Tibial nerve (tissue), 4 donors: ENCODE data around the gene NOVA2. TPM values are rescaled to one million over a fixed set of nuclear protein-coding genes. Genes with fewer than 3 reads are reported as not detected.
A peak's percentile ranks its signal among the peaks of the same experiment; 100 is the strongest.

Experiments used
- DNase-seq, 2 donors: peaks; one replicate each; pipeline ENCODE4 v3.0.0-alpha.2; 2019; ENCODE audit warnings: low spot score in 2 of 2
- H3K27ac ChIP-seq, 4 donors: fragments of 200-600 bp; sonication (generic) in 3 of 4; one replicate each; pipeline ENCODE4 v1.5.1; 2017 to 2019; ENCODE audit warnings: mild to moderate bottlenecking in 1 of 4
- H3K27me3 ChIP-seq, 2 donors: fragments of 200-600 bp; sonication (generic) in 1 of 2; one replicate each; pipeline versions ENCODE4 v1.5.1 to v1.6.0; 2017 to 2019
- H3K36me3 ChIP-seq, 3 donors: fragments of 200-600 bp; sonication (generic); one replicate each; pipeline ENCODE4 v1.5.1; 2018 to 2019
- H3K4me1 ChIP-seq, 4 donors: fragments of 200-600 bp; sonication (generic) in 3 of 4; one replicate each; pipeline ENCODE4 v1.5.1; 2017 to 2019
- H3K4me3 ChIP-seq, 4 donors: fragments of 200-600 bp; sonication (generic) in 3 of 4; one replicate each; pipeline ENCODE4 v1.5.1; 2017 to 2019; ENCODE audit warnings: mild to moderate bottlenecking in 1 of 4, moderate library complexity in 1 of 4
- H3K9me3 ChIP-seq, 4 donors: fragments of 200-600 bp; sonication (generic) in 3 of 4; one replicate each; pipeline ENCODE4 v1.5.1; 2017 to 2019
- CTCF ChIP-seq, 5 experiments: fragments of 200-600 bp in 3 of 5; fragments of 450-650 bp in 2 of 5; sonication (generic) in 3 of 5; IDR thresholded peaks; one replicate each; pipeline ENCODE4 v1.5.1; 2016 to 2019; ENCODE audit warnings: antibody characterized with exemption in 5 of 5, mild to moderate bottlenecking in 3 of 5, moderate library complexity in 2 of 5
- EP300 ChIP-seq, 2 donors: sonication (generic); formaldehyde crosslinking; IDR thresholded peaks; one replicate each; pipeline ENCODE4 v1.6.1; 2017; ENCODE audit warnings: antibody characterized with exemption in 2 of 2, mild to moderate bottlenecking in 1 of 2
- POLR2A ChIP-seq, 2 donors: fragments of 450-650 bp; IDR thresholded peaks; one replicate each; pipeline ENCODE4 v1.6.1; 2017; ENCODE audit warnings: antibody characterized with exemption in 2 of 2, mild to moderate bottlenecking in 2 of 2, moderate library complexity in 2 of 2
- WGBS, 2 donors: methylation state at CpG; one replicate each; pipeline ENCODE4 v1.1.5; 2018; 5-methylcytosine and 5-hydroxymethylcytosine counted together
- total RNA-seq, 4 donors: library from RNA; depleted of rRNA; stranded (reverse); fragments of >200 nt; gene quantifications; one replicate each; pipeline ENCODE4 v1.1.0, GENCODE V29; 2016

The NOVA2 gene
- total RNA-seq, 4 donors from 2014 or later: 1.5 to 6.9 (median 1.7) TPM

GRCh38 chr19:46017095-46017429, 43.4 kb upstream of the NOVA2 start:
- Histone ChIP-seq H3K4me3 (peak overlapping the region in 2 of 4 donors; percentile 46 to 66), H3K4me1 (peaks cover 0 to 28% (median 21%) of the 10 kb centered on the region in 4 donors), H3K9me3 (no peaks in the 10 kb centered on the region), H3K36me3 (peaks cover 0 to 25% (median 0%) of the 10 kb centered on the region in 3 donors), H3K27ac (no peak overlapping the region), H3K27me3 (peaks cover 0 to 43% of the 10 kb centered on the region in 2 donors)
- WGBS, 2 donors: 49 to 52% methylated on average over 7 of the region's 7 CpGs
- DNase-seq: no peak
- TF ChIP-seq POLR2A (IDR thresholded peaks at IDR 0.05): no peak
- TF ChIP-seq EP300 (IDR thresholded peaks at IDR 0.05): no peak
- peak in 2 of 5 experiments; percentile 10 to 29 for TF ChIP-seq CTCF (IDR thresholded peaks at IDR 0.05)

- peaks cover 0 to 44% of the 10 kb centered on the region in 2 donors for H3K27me3 ChIP-seq
- 0 to 1% methylated on average over 36 to 45 of the region's 48 CpGs for WGBS, 2 donors
- peaks cover 0 to 28% (median 21%) of the 10 kb centered on the region in 4 donors for H3K4me1 ChIP-seq
- peaks cover 0 to 25% (median 0%) of the 10 kb centered on the region in 3 donors for H3K36me3 ChIP-seq
- no peak for TF ChIP-seq POLR2A (IDR thresholded peaks at IDR 0.05)
- TF ChIP-seq CTCF (IDR thresholded peaks at IDR 0.05): peak; percentile 60 to 96 (median 85)
- peak overlapping the region in 2 of 4 donors; percentile 46 to 74 for H3K27ac ChIP-seq
- no peaks in the 10 kb centered on the region for H3K9me3 ChIP-seq
- peak overlapping the region; percentile 46 to 69 (median 66) for H3K4me3 ChIP-seq
- DNase-seq: peak; percentile 62 to 64
Observed at GRCh38 chr19:46016426-46017094, 42.9 kb upstream of the NOVA2 start.

- WGBS, 2 donors: 3 to 8% methylated on average over 26 to 52 of the region's 63 CpGs
- TF ChIP-seq POLR2A (IDR thresholded peaks at IDR 0.05) (no peak), EP300 (IDR thresholded peaks at IDR 0.05) (no peak), CTCF (IDR thresholded peaks at IDR 0.05) (no peak)
- peak overlapping the region in 2 of 4 donors; percentile 46 to 74 for H3K27ac ChIP-seq
- H3K4me3 ChIP-seq: peak overlapping the region; percentile 46 to 69 (median 66)
- DNase-seq: no peak
- H3K4me1 ChIP-seq: peaks cover 0 to 28% (median 21%) of the 10 kb centered on the region in 4 donors
- H3K9me3 ChIP-seq: no peaks in the 10 kb centered on the region
- H3K36me3 ChIP-seq: peaks cover 0 to 25% (median 0%) of the 10 kb centered on the region in 3 donors
- H3K27me3 ChIP-seq: peaks cover 0 to 44% of the 10 kb centered on the region in 2 donors
Observed at GRCh38 chr19:46015687-46016425, 42.2 kb upstream of the NOVA2 start.

- Histone ChIP-seq H3K4me3 (peak overlapping the region in 2 of 4 donors; percentile 5 to 66), H3K9me3 (no peaks in the 10 kb centered on the region), H3K27me3 (peaks cover 0 to 44% of the 10 kb centered on the region in 2 donors), H3K36me3 (peaks cover 0 to 25% (median 0%) of the 10 kb centered on the region in 3 donors), H3K27ac (peak overlapping the region in 1 of 4 donors; percentile 50), H3K4me1 (peaks cover 0 to 28% (median 21%) of the 10 kb centered on the region in 4 donors)
- WGBS, 2 donors: 9 to 12% methylated on average over 17 to 56 of the region's 74 CpGs
- TF ChIP-seq POLR2A (IDR thresholded peaks at IDR 0.05) (peak in 1 of 2 donors; percentile 23), EP300 (IDR thresholded peaks at IDR 0.05) (no peak), CTCF (IDR thresholded peaks at IDR 0.05) (no peak)
- no peak for DNase-seq
Observed at GRCh38 chr19:46014941-46015686, 41.4 kb upstream of the NOVA2 start.
